Dendritic cell treated with granulocyte-macrophage colony-stimulating factor and Interleukin-4, amounts not matched to agents 40 ng/mL and 50 ng/mL, for 4 days (primary cell): ENCODE results near the gene ADIPOR2.

ENCODE experiments used
- H3K27ac Mint-ChIP-seq: one replicate; pipeline ENCODE4 v1.8.0; 2022; ENCODE audit warnings: mild to moderate bottlenecking, mixed read lengths
- H3K27me3 Mint-ChIP-seq: one replicate; pipeline ENCODE4 v1.8.0; 2022; ENCODE audit warnings: mild to moderate bottlenecking, mixed read lengths
- H3K36me3 Mint-ChIP-seq: one replicate; pipeline ENCODE4 v1.8.0; 2022; ENCODE audit warnings: low read depth, mixed read lengths
- H3K4me1 Mint-ChIP-seq: one replicate; pipeline ENCODE4 v1.8.0; 2022; ENCODE audit warnings: low read depth, mixed read lengths
- H3K4me3 Mint-ChIP-seq: one replicate; pipeline ENCODE4 v1.8.0; 2022; ENCODE audit warnings: mild to moderate bottlenecking, moderate library complexity, mixed read lengths
- H3K9me3 Mint-ChIP-seq: one replicate; pipeline ENCODE4 v1.8.0; 2022; ENCODE audit warnings: mixed read lengths
- intact Hi-C: fragments of 100-400 bp; cut with micrococcal nuclease; formaldehyde crosslinking; loops from one replicate; pipeline ENCODE4 v1.15.0; 2022

ADIPOR2 gene

GRCh38 chr12:1690578-1691122 is at the start of gene ADIPOR2:
ADIPOR2 (plus strand) TSS chr12:1691070; CDS start chr12:1754344, 63,274 bp downstream.
- intact Hi-C loops, result loop anchor here (2.0 kb wide), 1 partner anchor 30 kb away; no protein-coding TSS in a partner anchor
- H3K27ac Mint-ChIP-seq, result peak within 1 kb of the TSS; percentile 95
- peaks cover 7% of the 10 kb centered on the region for H3K36me3 Mint-ChIP-seq
- H3K4me3 Mint-ChIP-seq, result peak within 1 kb of the TSS; percentile 96
- H3K27me3 Mint-ChIP-seq, result no peaks in the 10 kb centered on the region
- H3K4me1 Mint-ChIP-seq, result peaks cover 30% of the 10 kb centered on the region
- no peaks in the 10 kb centered on the region for H3K9me3 Mint-ChIP-seq

- H3K4me3 Mint-ChIP-seq, result no peak overlapping the region
- H3K36me3 Mint-ChIP-seq, result peaks cover 100% of the 10 kb centered on the region
- H3K9me3 Mint-ChIP-seq, result no peaks in the 10 kb centered on the region
- intact Hi-C loops, result no loop called here
- H3K27ac Mint-ChIP-seq, result no peak overlapping the region
- peaks cover 62% of the 10 kb centered on the region for H3K4me1 Mint-ChIP-seq
- no peaks in the 10 kb centered on the region for H3K27me3 Mint-ChIP-seq
Measured at GRCh38 chr12:1642513-1642912, 48.4 kb upstream of the ADIPOR2 start.

- Mint-ChIP-seq H3K27me3 (no peaks in the 10 kb centered on the region), H3K4me3 (no peak overlapping the region), H3K27ac (no peak overlapping the region), H3K4me1 (peaks cover 61% of the 10 kb centered on the region), H3K36me3 (peaks cover 100% of the 10 kb centered on the region), H3K9me3 (no peaks in the 10 kb centered on the region)
- intact Hi-C loops, result no loop called here
Measured at GRCh38 chr12:1643043-1643442, 47.8 kb upstream of the ADIPOR2 start.

- peaks cover 100% of the 10 kb centered on the region for H3K36me3 Mint-ChIP-seq
- H3K9me3 Mint-ChIP-seq, result no peaks in the 10 kb centered on the region
- H3K27me3 Mint-ChIP-seq, result no peaks in the 10 kb centered on the region
- intact Hi-C loops, result no loop called here
- no peak overlapping the region for H3K27ac Mint-ChIP-seq
- H3K4me1 Mint-ChIP-seq, result peaks cover 59% of the 10 kb centered on the region
- no peak overlapping the region for H3K4me3 Mint-ChIP-seq
Measured at GRCh38 chr12:1643905-1644533, 46.9 kb upstream of the ADIPOR2 start.

GRCh38 chr12:1644534-1645438 is 46.1 kb upstream of the ADIPOR2 start:
- Mint-ChIP-seq H3K4me3 (no peak overlapping the region), H3K27me3 (no peaks in the 10 kb centered on the region), H3K4me1 (peaks cover 67% of the 10 kb centered on the region)

GRCh38 chr12:1645819-1646218 is 45.1 kb upstream of the ADIPOR2 start:
- intact Hi-C loops, result no loop called here
- Mint-ChIP-seq H3K36me3 (peaks cover 100% of the 10 kb centered on the region), H3K4me3 (no peak overlapping the region), H3K4me1 (peaks cover 67% of the 10 kb centered on the region), H3K27ac (no peak overlapping the region), H3K9me3 (no peaks in the 10 kb centered on the region), H3K27me3 (no peaks in the 10 kb centered on the region)

More at GRCh38 chr12:1644534-1645438, 46.1 kb upstream of the ADIPOR2 start:
- H3K9me3 Mint-ChIP-seq, result no peaks in the 10 kb centered on the region
- intact Hi-C loops, result no loop called here
- no peak overlapping the region for H3K27ac Mint-ChIP-seq
- H3K36me3 Mint-ChIP-seq, result peaks cover 100% of the 10 kb centered on the region

- intact Hi-C loops, result no loop called here
- H3K27me3 Mint-ChIP-seq, result peaks cover 1% of the 10 kb centered on the region
- peak overlapping the region; percentile 8 for H3K27ac Mint-ChIP-seq
- H3K4me3 Mint-ChIP-seq, result no peak overlapping the region
- peaks cover 99% of the 10 kb centered on the region for H3K36me3 Mint-ChIP-seq
- H3K9me3 Mint-ChIP-seq, result no peaks in the 10 kb centered on the region
- peaks cover 62% of the 10 kb centered on the region for H3K4me1 Mint-ChIP-seq
Measured at GRCh38 chr12:1646569-1647284, 44.1 kb upstream of the ADIPOR2 start.

- H3K9me3 Mint-ChIP-seq, result no peaks in the 10 kb centered on the region
- no peak overlapping the region for H3K27ac Mint-ChIP-seq
- peaks cover 60% of the 10 kb centered on the region for H3K4me1 Mint-ChIP-seq
- no peak overlapping the region for H3K4me3 Mint-ChIP-seq
- H3K36me3 Mint-ChIP-seq, result peaks cover 94% of the 10 kb centered on the region
- peaks cover 1% of the 10 kb centered on the region for H3K27me3 Mint-ChIP-seq
- intact Hi-C loops, result no loop called here
Measured at GRCh38 chr12:1647285-1647669, 43.6 kb upstream of the ADIPOR2 start.

GRCh38 chr12:1650260-1650977 is 40.5 kb upstream of the ADIPOR2 start:
- H3K9me3 Mint-ChIP-seq, result no peaks in the 10 kb centered on the region

GRCh38 chr12:1650978-1651361 is 39.9 kb upstream of the ADIPOR2 start:
- Mint-ChIP-seq H3K4me1 (peaks cover 41% of the 10 kb centered on the region), H3K27me3 (peaks cover 4% of the 10 kb centered on the region), H3K36me3 (peaks cover 58% of the 10 kb centered on the region), H3K27ac (no peak overlapping the region), H3K4me3 (no peak overlapping the region), H3K9me3 (no peaks in the 10 kb centered on the region)
- intact Hi-C loops, result loop anchor here (5.0 kb wide), 1 partner anchor 291 kb away; no protein-coding TSS in a partner anchor

More at GRCh38 chr12:1650260-1650977, 40.5 kb upstream of the ADIPOR2 start:
- Mint-ChIP-seq H3K36me3 (peaks cover 63% of the 10 kb centered on the region), H3K4me3 (no peak overlapping the region), H3K27me3 (peaks cover 4% of the 10 kb centered on the region), H3K27ac (no peak overlapping the region), H3K4me1 (peaks cover 46% of the 10 kb centered on the region)
- intact Hi-C loops, result loop anchor here (5.0 kb wide), 1 partner anchor 292 kb away; no protein-coding TSS in a partner anchor

- Mint-ChIP-seq H3K36me3 (peaks cover 48% of the 10 kb centered on the region), H3K4me3 (no peak overlapping the region)
- intact Hi-C loops, result loop anchor here (1.0 to 5.0 kb wide), 2 partner anchors 139 to 290 kb away; no protein-coding TSS in a partner anchor
Measured at GRCh38 chr12:1651946-1652345, 38.9 kb upstream of the ADIPOR2 start.

GRCh38 chr12:1655225-1655788 is 35.6 kb upstream of the ADIPOR2 start:
- Mint-ChIP-seq H3K9me3 (no peaks in the 10 kb centered on the region), H3K36me3 (peaks cover 14% of the 10 kb centered on the region), H3K27ac (peak overlapping the region; percentile 14), H3K4me3 (no peak overlapping the region), H3K27me3 (peaks cover 4% of the 10 kb centered on the region), H3K4me1 (peaks cover 40% of the 10 kb centered on the region)
- intact Hi-C loops, result no loop called here

More at GRCh38 chr12:1651946-1652345, 38.9 kb upstream of the ADIPOR2 start:
- no peak overlapping the region for H3K27ac Mint-ChIP-seq
- H3K9me3 Mint-ChIP-seq, result no peaks in the 10 kb centered on the region
- H3K4me1 Mint-ChIP-seq, result peaks cover 35% of the 10 kb centered on the region
- H3K27me3 Mint-ChIP-seq, result peaks cover 4% of the 10 kb centered on the region

GRCh38 chr12:1656902-1657301 is 34.0 kb upstream of the ADIPOR2 start:
- intact Hi-C loops, result no loop called here
- Mint-ChIP-seq H3K27me3 (peaks cover 3% of the 10 kb centered on the region), H3K36me3 (no peaks in the 10 kb centered on the region), H3K4me3 (no peak overlapping the region), H3K4me1 (peaks cover 54% of the 10 kb centered on the region), H3K27ac (no peak overlapping the region), H3K9me3 (no peaks in the 10 kb centered on the region)
